Fibroblast of skin of left quadriceps (primary cell): ENCODE results near the gene ADGRF3.
"Not testable (repeated sequence)": the region's sequence is repeated elsewhere in the genome, so short reads cannot be mapped to it uniquely, and the experiment has no call there.

Source experiments
- DNase-seq, 2 experiments: peaks; one replicate each; pipeline ENCODE4 v3.0.0-alpha.2; 2013; ENCODE audit warnings: low read depth in 2 of 2

ADGRF3 gene

GRCh38 chr2:26346454-26347053 is at the start of gene ADGRF3:
ADGRF3 (minus strand) TSS chr2:26346789; CDS start chr2:26346234, 555 bp downstream.
- no peak for DNase-seq

GRCh38 chr2:26395394-26395793 is 48.8 kb upstream of the ADGRF3 start:
- DNase-seq: no peak

GRCh38 chr2:26394694-26395093 is 48.1 kb upstream of the ADGRF3 start:
- no peak for DNase-seq

GRCh38 chr2:26387189-26387588 is 40.6 kb upstream of the ADGRF3 start:
- DNase-seq: no peak

GRCh38 chr2:26384597-26384996 is 38.0 kb upstream of the ADGRF3 start:
- DNase-seq: no peak

- no peak for DNase-seq
These were observed 37.6 kb upstream of the ADGRF3 start for GRCh38 chr2:26384183-26384582.

- no peak for DNase-seq
These were observed 36.0 kb upstream of the ADGRF3 start for GRCh38 chr2:26382564-26382963.

- DNase-seq: no peak
These were observed 33.7 kb upstream of the ADGRF3 start for GRCh38 chr2:26380281-26380680.

GRCh38 chr2:26376799-26377198 is 30.2 kb upstream of the ADGRF3 start:
- no peak for DNase-seq

- DNase-seq: not testable (repeated sequence)
These were observed 24.3 kb upstream of the ADGRF3 start for GRCh38 chr2:26370909-26371308.

GRCh38 chr2:26369664-26370063 is 23.1 kb upstream of the ADGRF3 start:
- DNase-seq: not testable (repeated sequence)

GRCh38 chr2:26366957-26367356 is 20.4 kb upstream of the ADGRF3 start:
- DNase-seq: no peak

GRCh38 chr2:26364669-26365068 is 18.1 kb upstream of the ADGRF3 start:
- DNase-seq: no peak

- no peak for DNase-seq
These were observed 17.4 kb upstream of the ADGRF3 start for GRCh38 chr2:26363958-26364357.

- no peak for DNase-seq
These were observed 16.7 kb upstream of the ADGRF3 start for GRCh38 chr2:26363323-26363722.

GRCh38 chr2:26359886-26360473 is 13.4 kb upstream of the ADGRF3 start:
- DNase-seq: no peak

GRCh38 chr2:26356771-26357170 is 10.2 kb upstream of the ADGRF3 start:
- no peak for DNase-seq

GRCh38 chr2:26356111-26356510 is 9.5 kb upstream of the ADGRF3 start:
- DNase-seq: no peak

- DNase-seq: peak; percentile 65 to 67
These were observed 8.7 kb upstream of the ADGRF3 start for GRCh38 chr2:26355038-26355995.

GRCh38 chr2:26354469-26354868 is 7.9 kb upstream of the ADGRF3 start:
- DNase-seq: not testable (repeated sequence)

GRCh38 chr2:26352892-26353291 is 6.3 kb upstream of the ADGRF3 start:
- DNase-seq: no peak

- DNase-seq: no peak
These were observed 4.9 kb upstream of the ADGRF3 start for GRCh38 chr2:26351375-26352090.
